ENCODE data around the gene CELF1. TPM values are rescaled to one million over a fixed set of nuclear protein-coding genes. Genes with fewer than 3 reads are reported as not detected.

Gene CELF1
- total RNA-seq, result 82.2 to 90.2 TPM (median 87.7 TPM) in 3 replicates
- long read RNA-seq, full-length matches to known transcripts, result 1 of 41 reads
- long read RNA-seq, partial matches to known transcripts, result 10 of 41 reads
- long read RNA-seq, other reads (novel, unspliced or antisense), result 30 of 41 reads

DNA sequence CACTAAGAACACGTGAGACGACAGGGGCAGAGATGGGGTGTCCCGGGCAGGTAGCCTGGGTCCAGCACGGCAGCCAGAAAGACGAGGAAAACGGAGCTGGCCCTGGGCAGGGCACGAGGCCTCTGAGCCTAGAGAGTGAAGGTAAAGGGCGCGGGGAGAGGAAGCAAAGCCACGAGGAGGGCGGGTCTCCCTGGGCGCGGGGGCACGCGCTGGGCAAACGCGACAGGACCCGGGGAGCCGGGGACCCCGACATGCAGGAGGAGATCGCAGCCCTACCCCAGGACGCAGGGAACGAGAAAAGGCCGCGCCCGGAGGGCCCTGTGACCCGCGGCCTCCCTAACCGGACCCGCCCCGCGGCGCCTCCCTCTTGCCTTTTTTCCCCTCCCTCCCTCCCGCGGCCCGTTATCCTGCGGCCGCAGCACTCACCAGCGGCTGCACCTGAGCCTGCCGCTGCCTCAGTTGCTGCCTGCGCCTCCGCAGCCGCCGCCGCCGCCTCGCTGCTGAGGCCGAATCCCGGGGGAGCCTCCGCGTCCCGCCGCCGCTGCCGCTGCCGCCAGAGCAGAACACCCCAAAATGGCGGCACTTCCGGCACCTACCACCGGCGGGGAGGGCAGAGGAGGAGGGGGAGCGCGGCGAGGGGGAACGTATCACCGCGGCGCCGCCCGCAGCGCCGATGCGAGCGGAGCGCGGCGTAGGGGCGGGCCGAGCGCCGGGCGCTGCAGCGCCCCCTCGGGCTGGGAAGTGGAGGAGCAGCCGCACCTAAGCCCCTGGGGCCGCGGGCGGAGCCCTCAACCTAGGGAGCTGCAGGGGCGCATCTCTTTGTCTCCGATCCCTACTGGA is at the start of gene CELF1:
Gene CELF1, minus strand, starts transcription at position 567 of the 840 bp plus-strand sequence. CDS start 53,609 bp downstream, outside the sequence.
- peak within 1 kb of the TSS; percentile 98 for H3K27ac Mint-ChIP-seq (ENCODE audit: unreplicated experiment)
- TF ChIP-seq CTCF (IDR thresholded peaks at IDR 0.05), result peak; percentile 96
- peak; percentile 97 for DNase-seq (ENCODE audit: low spot score)
- peak within 1 kb of the TSS; percentile 98 for H3K4me3 Mint-ChIP-seq (ENCODE audit: unreplicated experiment)
- peaks cover 35% of the 10 kb centered on the region for H3K4me1 Mint-ChIP-seq (ENCODE audit: low read depth)
- H3K36me3 Mint-ChIP-seq (ENCODE audit: low read depth), result no peaks in the 10 kb centered on the region
- no peaks in the 10 kb centered on the region for H3K27me3 Mint-ChIP-seq (ENCODE audit: low read depth)
- H3K9me3 Mint-ChIP-seq (ENCODE audit: low read depth), result no peaks in the 10 kb centered on the region

DNA sequence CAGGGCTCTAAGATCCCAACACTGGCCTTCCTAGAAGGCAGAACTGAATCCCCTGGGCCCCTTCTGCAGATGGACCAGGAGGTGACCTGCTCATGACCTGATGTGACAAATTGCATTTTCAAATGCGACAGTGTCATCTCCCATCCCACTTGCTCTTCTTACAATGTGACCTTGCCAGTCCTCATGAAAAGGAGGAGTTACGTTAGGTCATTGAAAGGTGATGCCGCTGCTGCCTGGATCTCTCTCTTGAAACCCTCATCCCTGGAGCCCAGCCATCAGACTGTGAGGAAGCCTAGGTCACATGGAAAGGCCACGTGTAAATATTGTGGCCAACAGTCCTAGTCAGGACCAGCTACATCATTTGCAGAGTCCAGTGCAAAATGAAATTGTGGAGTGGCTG is 47.0 kb upstream of the CELF1 start:
- Mint-ChIP-seq H3K4me3 (ENCODE audit: unreplicated experiment) (no peak overlapping the region), H3K36me3 (ENCODE audit: low read depth) (peaks cover 2% of the 10 kb centered on the region), H3K4me1 (ENCODE audit: low read depth) (no peaks in the 10 kb centered on the region), H3K9me3 (ENCODE audit: low read depth) (no peaks in the 10 kb centered on the region), H3K27ac (ENCODE audit: unreplicated experiment) (no peak overlapping the region), H3K27me3 (ENCODE audit: low read depth) (peaks cover 9% of the 10 kb centered on the region)
- DNase-seq (ENCODE audit: low spot score), result no peak
- no peak for TF ChIP-seq CTCF (IDR thresholded peaks at IDR 0.05)

GRCh38 chr11:47595967-47596366 is 43.0 kb upstream of the CELF1 start:
- DNase-seq (ENCODE audit: low spot score), result no peak
- Mint-ChIP-seq H3K4me3 (ENCODE audit: unreplicated experiment) (no peak overlapping the region), H3K27me3 (ENCODE audit: low read depth) (peaks cover 35% of the 10 kb centered on the region), H3K36me3 (ENCODE audit: low read depth) (peaks cover 2% of the 10 kb centered on the region), H3K27ac (ENCODE audit: unreplicated experiment) (no peak overlapping the region), H3K9me3 (ENCODE audit: low read depth) (no peaks in the 10 kb centered on the region), H3K4me1 (ENCODE audit: low read depth) (peaks cover 8% of the 10 kb centered on the region)
- no peak for TF ChIP-seq CTCF (IDR thresholded peaks at IDR 0.05)

GRCh38 chr11:47595029-47595428 is 42.1 kb upstream of the CELF1 start:
- peaks cover 2% of the 10 kb centered on the region for H3K36me3 Mint-ChIP-seq (ENCODE audit: low read depth)
- no peak overlapping the region for H3K27ac Mint-ChIP-seq (ENCODE audit: unreplicated experiment)
- H3K4me1 Mint-ChIP-seq (ENCODE audit: low read depth), result peaks cover 8% of the 10 kb centered on the region
- H3K9me3 Mint-ChIP-seq (ENCODE audit: low read depth), result no peaks in the 10 kb centered on the region
- H3K27me3 Mint-ChIP-seq (ENCODE audit: low read depth), result peaks cover 35% of the 10 kb centered on the region
- DNase-seq (ENCODE audit: low spot score), result no peak
- no peak for TF ChIP-seq CTCF (IDR thresholded peaks at IDR 0.05)
- H3K4me3 Mint-ChIP-seq (ENCODE audit: unreplicated experiment), result no peak overlapping the region

- Mint-ChIP-seq H3K4me1 (ENCODE audit: low read depth) (peaks cover 8% of the 10 kb centered on the region), H3K27ac (ENCODE audit: unreplicated experiment) (no peak within 1 kb of the TSS), H3K4me3 (ENCODE audit: unreplicated experiment) (peak within 1 kb of the TSS; percentile 33), H3K27me3 (ENCODE audit: low read depth) (peaks cover 35% of the 10 kb centered on the region), H3K9me3 (ENCODE audit: low read depth) (no peaks in the 10 kb centered on the region), H3K36me3 (ENCODE audit: low read depth) (peaks cover 2% of the 10 kb centered on the region)
- DNase-seq (ENCODE audit: low spot score), result no peak
- TF ChIP-seq CTCF (IDR thresholded peaks at IDR 0.05), result no peak
These were observed 41.3 kb upstream of the CELF1 start, which contains the start of gene C1QTNF4 for GRCh38 chr11:47593934-47594855. Gene C1QTNF4, minus strand, starts transcription at chr11:47594411. Its CDS starts 3,601 bp downstream, at chr11:47590810.
